GM23338 (cell line): ENCODE data around the gene LILRA5. TPM values are rescaled to one million over a fixed set of nuclear protein-coding genes. Genes with fewer than 3 reads are reported as not detected.

Experiments
- ATAC-seq: fragments of 200-7000 bp; cut with Tn5 transposase; 3 replicates; pipeline ENCODE4 v1.9.1; 2020
- DNase-seq: peaks from one replicate; pipeline ENCODE4 v3.0.0-alpha.2; 2015; ENCODE audit warnings: low spot score
- H2AFZ ChIP-seq: fragments of 200-600 bp; sonication (generic); 2 replicates; pipeline ENCODE4 v1.8.0; 2016; ENCODE audit warnings: antibody characterized with exemption, mild to moderate bottlenecking, moderate library complexity
- H3F3A ChIP-seq: fragments of 200-600 bp; sonication (generic); replicated peaks from 2 replicates; pipeline ENCODE4 v1.8.0; 2017; ENCODE audit warnings: antibody characterized with exemption, mixed run types, low read depth
- H3K27ac ChIP-seq: fragments of 200-600 bp; sonication (generic); 2 replicates; pipeline ENCODE4 v1.6.1; 2016; ENCODE audit warnings: low read depth
- H3K27me3 ChIP-seq: fragments of 200-600 bp; sonication (generic); 2 replicates; pipeline ENCODE4 v1.8.0; 2016; ENCODE audit warnings: mild to moderate bottlenecking, mixed run types, moderate library complexity; ENCODE audit not compliant: insufficient read depth
- H3K36me3 ChIP-seq: fragments of 200-600 bp; sonication (generic); 2 replicates; pipeline ENCODE4 v1.8.0; 2016; ENCODE audit warnings: mild to moderate bottlenecking; ENCODE audit not compliant: insufficient read depth
- H3K4me1 ChIP-seq: fragments of 200-600 bp; sonication (generic); 2 replicates; pipeline ENCODE4 v1.8.0; 2016; ENCODE audit warnings: mild to moderate bottlenecking, moderate library complexity; ENCODE audit not compliant: insufficient read depth
- H3K4me2 ChIP-seq: fragments of 200-600 bp; sonication (generic); 2 replicates; pipeline ENCODE4 v1.7.1; 2017; ENCODE audit warnings: mixed run types
- H3K4me3 ChIP-seq: fragments of 200-600 bp; sonication (generic); 2 replicates; pipeline ENCODE4 v1.6.1; 2016; ENCODE audit warnings: mixed run types
- H3K79me2 ChIP-seq: fragments of 200-600 bp; sonication (generic); replicated peaks from 2 replicates; pipeline ENCODE4 v1.8.0; 2017; ENCODE audit warnings: mild to moderate bottlenecking; ENCODE audit not compliant: insufficient read depth
- H3K9me2 ChIP-seq: fragments of 200-600 bp; sonication (generic); 2 replicates; pipeline ENCODE4 v1.8.0; 2017; ENCODE audit not compliant: insufficient read depth
- H4K20me1 ChIP-seq: fragments of 200-600 bp; sonication (generic); replicated peaks from 2 replicates; pipeline ENCODE4 v1.8.0; 2017; ENCODE audit warnings: mild to moderate bottlenecking; ENCODE audit not compliant: insufficient read depth
- H3K27ac Mint-ChIP-seq: 2 replicates; pipeline ENCODE4 v1.8.0; 2020; ENCODE audit warnings: inconsistent platforms, mild to moderate bottlenecking, moderate library complexity, mixed read lengths
- H3K27me3 Mint-ChIP-seq: 3 replicates; pipeline ENCODE4 v1.8.0; 2022; ENCODE audit warnings: low read depth, mild to moderate bottlenecking, moderate library complexity, mixed read lengths, inconsistent platforms; ENCODE audit not compliant: insufficient read depth, poor library complexity
- H3K36me3 Mint-ChIP-seq: 3 replicates; pipeline ENCODE4 v1.8.0; 2021; ENCODE audit warnings: low read depth, mild to moderate bottlenecking, inconsistent platforms, moderate library complexity, mixed read lengths
- H3K4me1 Mint-ChIP-seq: 3 replicates; pipeline ENCODE4 v1.8.0; 2020; ENCODE audit warnings: mild to moderate bottlenecking, inconsistent platforms, mixed read lengths
- H3K4me3 Mint-ChIP-seq: 3 replicates; pipeline ENCODE4 v1.8.0; 2021; ENCODE audit warnings: moderate library complexity, mild to moderate bottlenecking, inconsistent platforms, mixed read lengths
- H3K9me3 Mint-ChIP-seq: 3 replicates; pipeline ENCODE4 v1.8.0; 2020; ENCODE audit warnings: moderate library complexity, mild to moderate bottlenecking, inconsistent platforms, mixed read lengths
- STAT1 ChIP-seq: IDR thresholded peaks from one replicate; pipeline ENCODE4 v1.6.1; 2016; ENCODE audit warnings: antibody characterized with exemption; ENCODE audit not compliant: unreplicated experiment
- polyA plus RNA-seq: library from polyadenylated mRNA; unstranded; fragments of >200 nt; fragmentation: Nextera tagmentation; extraction: Ambion mirVana; gene quantifications from 2 replicates; pipeline ENCODE4 v1.2.1, GENCODE V29; 2016
- total RNA-seq: library from RNA; depleted of rRNA; stranded (reverse); fragments of >200 nt; shearing (Covaris generic); gene quantifications from 2 replicates; pipeline ENCODE4 v1.2.3, GENCODE V29; 2014
- TF ChIP-seq, protein P1 (sequence below): fragments of 250-450 bp; sonication (Bioruptor Pico); IDR thresholded peaks from 2 replicates; pipeline ENCODE4 v1.5.0; 2020; ENCODE audit warnings: mild to moderate bottlenecking, moderate library complexity
- TF ChIP-seq, protein P2 (sequence below), 2 experiments: fragments of 200-600 bp in 1 of 2; sonication (generic) in 1 of 2; conservative IDR thresholded peaks; 2 replicates each; pipeline versions ENCODE4 v1.5.1 to v1.6.1; 2016 to 2017; ENCODE audit warnings: antibody characterized with exemption in 2 of 2, low read depth in 2 of 2, mild to moderate bottlenecking in 2 of 2, moderate library complexity in 1 of 2
- TF ChIP-seq, protein P3 (sequence below): IDR thresholded peaks from one replicate; pipeline ENCODE4 v1.6.1; 2018; ENCODE audit warnings: antibody characterized with exemption; ENCODE audit not compliant: unreplicated experiment

Gene LILRA5
- total and polyA plus RNA-seq, 2 experiments from 2014 or later = not detected

DNA sequence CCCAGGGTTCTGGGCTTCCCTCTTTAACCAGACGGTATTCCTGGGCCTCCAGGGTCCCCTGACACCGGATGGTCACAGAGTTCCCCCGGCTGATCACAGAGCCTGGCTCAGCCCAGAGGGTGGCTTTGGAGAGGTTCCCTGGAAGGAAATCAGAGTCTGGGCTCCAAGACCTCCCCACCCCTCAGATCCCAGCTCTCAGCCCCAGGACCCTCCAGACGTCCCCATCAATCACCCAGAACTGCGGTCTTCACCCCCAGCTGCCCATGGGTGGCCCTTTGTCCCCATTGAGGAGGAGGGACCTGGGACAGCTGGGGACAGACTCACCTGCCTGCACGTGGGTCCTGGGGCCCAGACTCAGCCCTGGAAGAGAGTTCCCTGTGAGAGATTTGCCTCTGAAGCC is 955 bp downstream of the LILRA5 start (continued):
- TF ChIP-seq, protein P1, sequence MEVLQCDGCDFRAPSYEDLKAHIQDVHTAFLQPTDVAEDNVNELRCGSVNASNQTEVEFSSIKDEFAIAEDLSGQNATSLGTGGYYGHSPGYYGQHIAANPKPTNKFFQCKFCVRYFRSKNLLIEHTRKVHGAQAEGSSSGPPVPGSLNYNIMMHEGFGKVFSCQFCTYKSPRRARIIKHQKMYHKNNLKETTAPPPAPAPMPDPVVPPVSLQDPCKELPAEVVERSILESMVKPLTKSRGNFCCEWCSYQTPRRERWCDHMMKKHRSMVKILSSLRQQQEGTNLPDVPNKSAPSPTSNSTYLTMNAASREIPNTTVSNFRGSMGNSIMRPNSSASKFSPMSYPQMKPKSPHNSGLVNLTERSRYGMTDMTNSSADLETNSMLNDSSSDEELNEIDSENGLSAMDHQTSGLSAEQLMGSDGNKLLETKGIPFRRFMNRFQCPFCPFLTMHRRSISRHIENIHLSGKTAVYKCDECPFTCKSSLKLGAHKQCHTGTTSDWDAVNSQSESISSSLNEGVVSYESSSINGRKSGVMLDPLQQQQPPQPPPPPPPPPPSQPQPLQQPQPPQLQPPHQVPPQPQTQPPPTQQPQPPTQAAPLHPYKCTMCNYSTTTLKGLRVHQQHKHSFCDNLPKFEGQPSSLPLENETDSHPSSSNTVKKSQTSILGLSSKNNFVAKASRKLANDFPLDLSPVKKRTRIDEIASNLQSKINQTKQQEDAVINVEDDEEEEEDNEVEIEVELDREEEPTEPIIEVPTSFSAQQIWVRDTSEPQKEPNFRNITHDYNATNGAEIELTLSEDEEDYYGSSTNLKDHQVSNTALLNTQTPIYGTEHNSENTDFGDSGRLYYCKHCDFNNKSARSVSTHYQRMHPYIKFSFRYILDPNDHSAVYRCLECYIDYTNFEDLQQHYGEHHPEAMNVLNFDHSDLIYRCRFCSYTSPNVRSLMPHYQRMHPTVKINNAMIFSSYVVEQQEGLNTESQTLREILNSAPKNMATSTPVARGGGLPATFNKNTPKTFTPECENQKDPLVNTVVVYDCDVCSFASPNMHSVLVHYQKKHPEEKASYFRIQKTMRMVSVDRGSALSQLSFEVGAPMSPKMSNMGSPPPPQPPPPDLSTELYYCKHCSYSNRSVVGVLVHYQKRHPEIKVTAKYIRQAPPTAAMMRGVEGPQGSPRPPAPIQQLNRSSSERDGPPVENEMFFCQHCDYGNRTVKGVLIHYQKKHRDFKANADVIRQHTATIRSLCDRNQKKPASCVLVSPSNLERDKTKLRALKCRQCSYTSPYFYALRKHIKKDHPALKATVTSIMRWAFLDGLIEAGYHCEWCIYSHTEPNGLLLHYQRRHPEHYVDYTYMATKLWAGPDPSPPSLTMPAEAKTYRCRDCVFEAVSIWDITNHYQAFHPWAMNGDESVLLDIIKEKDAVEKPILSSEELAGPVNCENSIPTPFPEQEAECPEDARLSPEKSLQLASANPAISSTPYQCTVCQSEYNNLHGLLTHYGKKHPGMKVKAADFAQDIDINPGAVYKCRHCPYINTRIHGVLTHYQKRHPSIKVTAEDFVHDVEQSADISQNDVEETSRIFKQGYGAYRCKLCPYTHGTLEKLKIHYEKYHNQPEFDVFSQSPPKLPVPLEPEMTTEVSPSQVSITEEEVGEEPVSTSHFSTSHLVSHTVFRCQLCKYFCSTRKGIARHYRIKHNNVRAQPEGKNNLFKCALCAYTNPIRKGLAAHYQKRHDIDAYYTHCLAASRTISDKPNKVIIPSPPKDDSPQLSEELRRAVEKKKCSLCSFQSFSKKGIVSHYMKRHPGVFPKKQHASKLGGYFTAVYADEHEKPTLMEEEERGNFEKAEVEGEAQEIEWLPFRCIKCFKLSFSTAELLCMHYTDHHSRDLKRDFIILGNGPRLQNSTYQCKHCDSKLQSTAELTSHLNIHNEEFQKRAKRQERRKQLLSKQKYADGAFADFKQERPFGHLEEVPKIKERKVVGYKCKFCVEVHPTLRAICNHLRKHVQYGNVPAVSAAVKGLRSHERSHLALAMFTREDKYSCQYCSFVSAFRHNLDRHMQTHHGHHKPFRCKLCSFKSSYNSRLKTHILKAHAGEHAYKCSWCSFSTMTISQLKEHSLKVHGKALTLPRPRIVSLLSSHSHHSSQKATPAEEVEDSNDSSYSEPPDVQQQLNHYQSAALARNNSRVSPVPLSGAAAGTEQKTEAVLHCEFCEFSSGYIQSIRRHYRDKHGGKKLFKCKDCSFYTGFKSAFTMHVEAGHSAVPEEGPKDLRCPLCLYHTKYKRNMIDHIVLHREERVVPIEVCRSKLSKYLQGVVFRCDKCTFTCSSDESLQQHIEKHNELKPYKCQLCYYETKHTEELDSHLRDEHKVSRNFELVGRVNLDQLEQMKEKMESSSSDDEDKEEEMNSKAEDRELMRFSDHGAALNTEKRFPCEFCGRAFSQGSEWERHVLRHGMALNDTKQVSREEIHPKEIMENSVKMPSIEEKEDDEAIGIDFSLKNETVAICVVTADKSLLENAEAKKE (CRISPR knock-in tag) = no peak
- no peak for TF ChIP-seq STAT1

DNA sequence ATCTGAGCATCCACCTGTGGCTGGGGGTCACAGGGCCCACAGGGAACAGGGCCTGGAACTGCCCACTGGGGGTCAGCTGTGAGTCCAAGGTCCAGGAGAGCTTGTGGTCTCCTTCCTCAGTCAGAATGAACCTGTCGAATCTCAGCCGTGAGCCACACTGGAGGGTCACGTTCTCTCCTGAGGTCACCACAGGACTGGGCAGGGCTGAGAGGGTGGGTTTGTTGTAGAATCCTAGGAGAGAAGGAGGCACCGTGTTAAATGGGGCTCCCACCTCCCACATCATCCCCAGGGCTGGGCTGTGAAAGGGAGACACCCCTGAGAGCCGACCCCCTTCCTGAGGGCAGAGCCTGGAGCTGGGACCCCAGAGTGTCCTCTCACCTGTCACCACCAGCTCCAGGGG is 1.5 kb downstream of the LILRA5 start:
- no peaks in the 10 kb centered on the region for H3K79me2 ChIP-seq
- no peaks in the 10 kb centered on the region; the same call in 2 of the 3 replicates for H3K36me3 Mint-ChIP-seq
- peaks cover 10% of the 10 kb centered on the region for H3K27me3 Mint-ChIP-seq
- no peak overlapping the region for H3K27ac Mint-ChIP-seq
- no peaks in the 10 kb centered on the region for H3K27me3 ChIP-seq
- DNase-seq = no peak
- H3K4me2 ChIP-seq = no peak overlapping the region
- H4K20me1 ChIP-seq = no peaks in the 10 kb centered on the region
- TF ChIP-seq, protein P2, sequence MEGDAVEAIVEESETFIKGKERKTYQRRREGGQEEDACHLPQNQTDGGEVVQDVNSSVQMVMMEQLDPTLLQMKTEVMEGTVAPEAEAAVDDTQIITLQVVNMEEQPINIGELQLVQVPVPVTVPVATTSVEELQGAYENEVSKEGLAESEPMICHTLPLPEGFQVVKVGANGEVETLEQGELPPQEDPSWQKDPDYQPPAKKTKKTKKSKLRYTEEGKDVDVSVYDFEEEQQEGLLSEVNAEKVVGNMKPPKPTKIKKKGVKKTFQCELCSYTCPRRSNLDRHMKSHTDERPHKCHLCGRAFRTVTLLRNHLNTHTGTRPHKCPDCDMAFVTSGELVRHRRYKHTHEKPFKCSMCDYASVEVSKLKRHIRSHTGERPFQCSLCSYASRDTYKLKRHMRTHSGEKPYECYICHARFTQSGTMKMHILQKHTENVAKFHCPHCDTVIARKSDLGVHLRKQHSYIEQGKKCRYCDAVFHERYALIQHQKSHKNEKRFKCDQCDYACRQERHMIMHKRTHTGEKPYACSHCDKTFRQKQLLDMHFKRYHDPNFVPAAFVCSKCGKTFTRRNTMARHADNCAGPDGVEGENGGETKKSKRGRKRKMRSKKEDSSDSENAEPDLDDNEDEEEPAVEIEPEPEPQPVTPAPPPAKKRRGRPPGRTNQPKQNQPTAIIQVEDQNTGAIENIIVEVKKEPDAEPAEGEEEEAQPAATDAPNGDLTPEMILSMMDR (conservative IDR thresholded peaks at IDR 0.05; ENCODE audit: low read depth in 2 of 2) = peak in 1 of 2 experiments; percentile 26; a peak in 1 of 4 replicates
- TF ChIP-seq, protein P3, sequence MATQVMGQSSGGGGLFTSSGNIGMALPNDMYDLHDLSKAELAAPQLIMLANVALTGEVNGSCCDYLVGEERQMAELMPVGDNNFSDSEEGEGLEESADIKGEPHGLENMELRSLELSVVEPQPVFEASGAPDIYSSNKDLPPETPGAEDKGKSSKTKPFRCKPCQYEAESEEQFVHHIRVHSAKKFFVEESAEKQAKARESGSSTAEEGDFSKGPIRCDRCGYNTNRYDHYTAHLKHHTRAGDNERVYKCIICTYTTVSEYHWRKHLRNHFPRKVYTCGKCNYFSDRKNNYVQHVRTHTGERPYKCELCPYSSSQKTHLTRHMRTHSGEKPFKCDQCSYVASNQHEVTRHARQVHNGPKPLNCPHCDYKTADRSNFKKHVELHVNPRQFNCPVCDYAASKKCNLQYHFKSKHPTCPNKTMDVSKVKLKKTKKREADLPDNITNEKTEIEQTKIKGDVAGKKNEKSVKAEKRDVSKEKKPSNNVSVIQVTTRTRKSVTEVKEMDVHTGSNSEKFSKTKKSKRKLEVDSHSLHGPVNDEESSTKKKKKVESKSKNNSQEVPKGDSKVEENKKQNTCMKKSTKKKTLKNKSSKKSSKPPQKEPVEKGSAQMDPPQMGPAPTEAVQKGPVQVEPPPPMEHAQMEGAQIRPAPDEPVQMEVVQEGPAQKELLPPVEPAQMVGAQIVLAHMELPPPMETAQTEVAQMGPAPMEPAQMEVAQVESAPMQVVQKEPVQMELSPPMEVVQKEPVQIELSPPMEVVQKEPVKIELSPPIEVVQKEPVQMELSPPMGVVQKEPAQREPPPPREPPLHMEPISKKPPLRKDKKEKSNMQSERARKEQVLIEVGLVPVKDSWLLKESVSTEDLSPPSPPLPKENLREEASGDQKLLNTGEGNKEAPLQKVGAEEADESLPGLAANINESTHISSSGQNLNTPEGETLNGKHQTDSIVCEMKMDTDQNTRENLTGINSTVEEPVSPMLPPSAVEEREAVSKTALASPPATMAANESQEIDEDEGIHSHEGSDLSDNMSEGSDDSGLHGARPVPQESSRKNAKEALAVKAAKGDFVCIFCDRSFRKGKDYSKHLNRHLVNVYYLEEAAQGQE = no peak
- H3K27ac ChIP-seq = no peak overlapping the region
- peaks cover 4% of the 10 kb centered on the region; the same call in 1 of the 2 replicates for H3K4me1 ChIP-seq
- peaks cover 5% of the 10 kb centered on the region; the same call in 1 of the 2 replicates for H3K9me2 ChIP-seq
- H3K9me3 Mint-ChIP-seq = peaks cover 7% of the 10 kb centered on the region; the same call in 2 of the 3 replicates
- peak; percentile 42; the same call in 1 of the 3 replicates for ATAC-seq
- peaks cover 3% of the 10 kb centered on the region; the same call in 2 of the 3 replicates for H3K4me1 Mint-ChIP-seq
- H3K4me3 Mint-ChIP-seq = no peak overlapping the region
- no peak overlapping the region for H3K4me3 ChIP-seq
- H3F3A ChIP-seq = no peaks in the 10 kb centered on the region
- no peak overlapping the region for H2AFZ ChIP-seq
- no peaks in the 10 kb centered on the region for H3K36me3 ChIP-seq
